ENCODE measurements around the gene ZNF277.

GRCh38 chr7:112211348-112211907 is 4.9 kb downstream of the ZNF277 start:
- TF ChIP-seq ZNF501 (tag by site-specific recombination; IDR thresholded peaks at IDR 0.05), result no peak
- no peak for TF ChIP-seq CTCF (tag by site-specific recombination; IDR thresholded peaks at IDR 0.05)
- TF ChIP-seq ZNF274 (IDR thresholded peaks at IDR 0.05; ENCODE audit: low read length), result no peak
- TF ChIP-seq ZNF274 (tag by site-specific recombination; IDR thresholded peaks at IDR 0.05; ENCODE audit: borderline replicate concordance), result no peak
- no peak for TF ChIP-seq KLF16 (tag by site-specific recombination; IDR thresholded peaks at IDR 0.05)
- no peak for TF ChIP-seq ZNF26 (tag by site-specific recombination; IDR thresholded peaks at IDR 0.05)
- no peak for TF ChIP-seq ZNF211 (tag by site-specific recombination; IDR thresholded peaks at IDR 0.05; ENCODE audit: low read depth)
- no peak for TF ChIP-seq ZNF843 (tag by site-specific recombination; IDR thresholded peaks at IDR 0.05)
- no peak for TF ChIP-seq ZBTB7A (tag by site-specific recombination; IDR thresholded peaks at IDR 0.05; ENCODE audit: low read depth)
- no peak for TF ChIP-seq ZNF398 (tag by site-specific recombination; IDR thresholded peaks at IDR 0.05)
- no peak for TF ChIP-seq ZNF311 (tag by site-specific recombination; IDR thresholded peaks at IDR 0.05; ENCODE audit: borderline replicate concordance)
- TF ChIP-seq ZNF549 (tag by site-specific recombination; IDR thresholded peaks at IDR 0.05), result no peak
- TF ChIP-seq KLF17 (tag by site-specific recombination; IDR thresholded peaks at IDR 0.05), result no peak
- TF ChIP-seq ZNF707 (tag by site-specific recombination; IDR thresholded peaks at IDR 0.05), result no peak
